Measurements from ENCODE around the gene NRBP1. TPM values are rescaled to one million over a fixed set of nuclear protein-coding genes. Genes with fewer than 3 reads are reported as not detected.

Gene NRBP1
- total RNA-seq, 2 donors from 2014 or later, result 141 to 153 TPM

- TF ChIP-seq CTCF (conservative IDR thresholded peaks at IDR 0.05), result no peak
- Histone ChIP-seq H3K9ac (ENCODE audit: extremely low read depth, low read length, poor library complexity, severe bottlenecking) (peak overlapping the region; percentile 34), H3K27me3 (ENCODE audit: control insufficient read depth, insufficient read depth, low read length, poor library complexity, severe bottlenecking) (no peaks in the 10 kb centered on the region), H3K36me3 (ENCODE audit: control insufficient read depth, insufficient read depth, low read length) (peaks cover 45% of the 10 kb centered on the region), H3K9me3 (ENCODE audit: control insufficient read depth, low read length) (no peaks in the 10 kb centered on the region), H3K4me3 (ENCODE audit: low read length) (peak overlapping the region; percentile 67), H3K27ac (ENCODE audit: low read depth, low read length) (peak overlapping the region; percentile 22), H3K4me1 (ENCODE audit: control insufficient read depth, insufficient read depth, low read length) (peaks cover 3% of the 10 kb centered on the region)
- peaks cover 12% of the 10 kb centered on the region for H3K4me1 Mint-ChIP-seq
- H3K27me3 Mint-ChIP-seq (ENCODE audit: insufficient read depth), result no peaks in the 10 kb centered on the region
- H3K36me3 Mint-ChIP-seq (ENCODE audit: low read depth), result peaks cover 67% of the 10 kb centered on the region
- peak; percentile 56 for DNase-seq
- H3K9me3 Mint-ChIP-seq, result no peaks in the 10 kb centered on the region
- H3K27ac Mint-ChIP-seq, result peak overlapping the region; percentile 0
- 86 to 88% methylated on average over 6 of the region's 6 CpGs for WGBS, 2 experiments (ENCODE audit: insufficient coverage in 1 of 2, insufficient read length in 1 of 2)
- peak overlapping the region; percentile 55 for H3K4me3 Mint-ChIP-seq
Measured at GRCh38 chr2:27442920-27443282, 14.5 kb downstream of the NRBP1 start.

DNA sequence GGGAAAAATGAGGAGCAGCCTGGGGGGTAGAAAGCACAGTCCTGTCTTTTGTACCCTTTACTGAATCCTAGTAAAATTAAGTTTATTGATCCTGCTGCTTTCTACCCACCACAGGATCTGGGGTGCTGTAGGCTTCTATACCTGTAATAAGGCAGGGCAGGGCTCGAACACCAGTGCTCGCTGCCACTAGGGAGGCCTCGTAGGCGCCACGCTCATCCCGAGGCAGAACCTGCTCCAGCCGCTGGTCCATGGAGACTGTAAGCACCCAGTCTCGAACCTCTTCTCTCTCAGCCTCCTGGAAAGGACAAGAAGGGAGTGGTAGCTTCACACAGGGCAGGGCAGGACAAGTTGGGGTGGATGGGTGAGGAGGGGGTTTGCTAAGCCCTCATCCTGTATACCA is 16.7 kb downstream of the NRBP1 start:
- Mint-ChIP-seq H3K27ac (no peak overlapping the region), H3K4me3 (no peak overlapping the region), H3K27me3 (ENCODE audit: insufficient read depth) (no peaks in the 10 kb centered on the region), H3K36me3 (ENCODE audit: low read depth) (peaks cover 69% of the 10 kb centered on the region), H3K9me3 (no peaks in the 10 kb centered on the region), H3K4me1 (peaks cover 12% of the 10 kb centered on the region)
- Histone ChIP-seq H3K9me3 (ENCODE audit: control insufficient read depth, low read length) (no peaks in the 10 kb centered on the region), H3K27me3 (ENCODE audit: control insufficient read depth, insufficient read depth, low read length, poor library complexity, severe bottlenecking) (no peaks in the 10 kb centered on the region), H3K4me1 (ENCODE audit: control insufficient read depth, insufficient read depth, low read length) (peaks cover 3% of the 10 kb centered on the region), H3K9ac (ENCODE audit: extremely low read depth, low read length, poor library complexity, severe bottlenecking) (no peak overlapping the region), H3K27ac (ENCODE audit: low read depth, low read length) (no peak overlapping the region), H3K36me3 (ENCODE audit: control insufficient read depth, insufficient read depth, low read length) (peaks cover 30% of the 10 kb centered on the region), H3K4me3 (ENCODE audit: low read length) (no peak overlapping the region)
- DNase-seq, result no peak
- no peak for TF ChIP-seq CTCF (conservative IDR thresholded peaks at IDR 0.05)
- WGBS, 2 experiments (ENCODE audit: insufficient coverage in 1 of 2, insufficient read length in 1 of 2), result 93 to 95% methylated on average over 2 to 8 of the region's 8 CpGs

GRCh38 chr2:27445615-27446014 is 17.2 kb downstream of the NRBP1 start:
- no peak for TF ChIP-seq CTCF (conservative IDR thresholded peaks at IDR 0.05)
- H3K4me1 ChIP-seq (ENCODE audit: control insufficient read depth, insufficient read depth, low read length), result peaks cover 3% of the 10 kb centered on the region
- H3K27ac ChIP-seq (ENCODE audit: low read depth, low read length), result no peak overlapping the region
- DNase-seq, result no peak
- no peaks in the 10 kb centered on the region for H3K27me3 Mint-ChIP-seq (ENCODE audit: insufficient read depth)
- H3K27ac Mint-ChIP-seq, result no peak overlapping the region
- H3K9me3 ChIP-seq (ENCODE audit: control insufficient read depth, low read length), result no peaks in the 10 kb centered on the region
- H3K4me3 Mint-ChIP-seq, result no peak overlapping the region
- H3K9me3 Mint-ChIP-seq, result no peaks in the 10 kb centered on the region
- peaks cover 12% of the 10 kb centered on the region for H3K4me1 Mint-ChIP-seq
- peaks cover 64% of the 10 kb centered on the region for H3K36me3 Mint-ChIP-seq (ENCODE audit: low read depth)
- H3K9ac ChIP-seq (ENCODE audit: extremely low read depth, low read length, poor library complexity, severe bottlenecking), result no peak overlapping the region
- H3K36me3 ChIP-seq (ENCODE audit: control insufficient read depth, insufficient read depth, low read length), result peaks cover 28% of the 10 kb centered on the region
- no peak overlapping the region for H3K4me3 ChIP-seq (ENCODE audit: low read length)
- H3K27me3 ChIP-seq (ENCODE audit: control insufficient read depth, insufficient read depth, low read length, poor library complexity, severe bottlenecking), result no peaks in the 10 kb centered on the region
- WGBS, 2 experiments (ENCODE audit: insufficient coverage in 1 of 2, insufficient read length in 1 of 2), result 85 to 94% methylated on average over 7 to 8 of the region's 8 CpGs
